Measurements from ENCODE around the gene NOSTRIN.

- TF ChIP-seq CTCF (conservative IDR thresholded peaks at IDR 0.05) (no peak), EZH2 (IDR thresholded peaks at IDR 0.05; ENCODE audit: low read depth) (no peak)
Measured at GRCh38 chr2:168819829-168820489, 17.5 kb downstream of the NOSTRIN start.
